Stimulated activated naive CD4-positive, alpha-beta T cell (primary cell): ENCODE data around the gene B4GALT3.

Source experiments
- DNase-seq, 6 experiments: peaks; one replicate each; lab custom pipeline; 2025; lab: John Stamatoyannopoulos, UW

Gene B4GALT3

DNA sequence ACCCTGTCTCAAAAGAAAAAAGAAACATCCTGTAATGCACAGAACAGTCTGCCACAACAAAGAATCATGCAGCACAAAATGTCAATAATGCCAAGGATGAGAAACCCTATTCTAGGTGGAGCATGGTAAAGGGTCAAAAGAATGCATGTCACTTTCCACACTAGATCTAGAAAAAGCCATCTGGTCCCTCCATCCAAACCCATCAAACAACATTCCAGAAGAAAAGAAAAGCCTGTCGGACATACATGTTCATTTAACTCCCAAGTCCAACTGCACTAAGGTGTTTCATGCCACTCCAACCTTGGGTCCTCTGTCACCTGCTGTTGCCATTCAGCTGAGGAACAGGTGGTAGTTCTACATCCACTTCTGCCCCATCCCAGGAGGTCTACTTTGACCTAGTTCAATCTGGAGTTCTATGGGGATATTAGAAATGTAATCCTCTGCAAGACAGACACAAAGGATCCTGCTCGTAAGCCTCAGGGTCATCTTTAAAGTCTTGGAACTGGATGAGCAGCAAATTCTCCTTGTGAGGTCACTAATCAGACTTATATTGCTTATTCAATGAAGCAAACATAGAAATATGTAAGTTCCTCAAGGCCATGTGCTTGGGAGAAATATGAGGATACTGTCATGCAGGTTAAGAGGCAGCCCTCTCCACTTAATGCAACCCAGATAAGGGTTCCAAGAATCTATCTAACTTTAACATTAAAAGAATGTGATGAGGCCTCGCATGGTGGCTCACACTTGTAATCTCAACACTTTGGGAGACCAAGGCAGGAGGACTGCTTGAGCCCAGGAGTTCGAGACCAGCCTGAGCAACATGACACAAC is 48.5 kb downstream of the B4GALT3 start:
- no peak for DNase-seq

GRCh38 chr1:161127649-161128048 is 49.7 kb downstream of the B4GALT3 start:
- DNase-seq: no peak

DNA sequence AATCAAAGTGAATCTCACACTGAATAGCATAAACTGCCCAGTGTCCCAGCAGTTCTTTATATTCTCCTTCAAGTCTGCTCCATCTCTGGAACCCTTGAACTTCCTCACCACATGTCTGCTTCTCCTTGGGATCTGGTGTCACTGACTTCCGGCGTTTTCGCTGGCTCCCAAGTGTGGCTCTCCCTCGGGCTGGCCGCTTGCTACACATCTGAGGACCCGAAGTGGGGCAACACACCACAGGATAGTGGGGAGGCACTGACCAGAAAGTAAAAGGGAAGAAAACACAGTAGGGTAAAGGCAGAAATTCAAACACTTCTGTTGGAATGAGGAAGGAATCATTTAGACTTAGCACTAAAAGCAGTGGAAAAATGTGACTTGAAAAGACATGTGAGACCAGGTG is 54.3 kb downstream of the B4GALT3 start:
- no peak for DNase-seq

- DNase-seq: no peak
These were observed 55.5 kb downstream of the B4GALT3 start for GRCh38 chr1:161121834-161122233.
